ENCODE data around the gene ATP4B.

DNA sequence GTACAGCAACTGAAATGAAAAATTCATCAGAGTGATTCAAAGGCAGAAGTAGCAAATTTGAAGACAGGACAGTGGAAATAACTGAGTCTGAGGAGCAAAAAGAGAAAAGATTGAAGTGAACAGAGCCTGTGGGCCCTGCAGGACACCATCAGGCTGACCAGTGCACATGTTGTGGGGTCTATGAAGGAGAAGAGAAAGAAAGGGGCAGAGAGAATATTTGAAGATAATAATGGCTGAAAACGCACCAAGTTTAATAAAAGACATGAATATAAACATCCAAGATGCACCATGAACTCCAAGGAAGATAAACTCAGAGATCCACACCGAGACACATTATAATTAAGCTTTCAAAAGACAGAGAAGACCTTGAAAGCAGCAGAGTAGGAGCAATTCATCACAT lies 15.4 kb downstream of the ATP4B start:
- TF ChIP-seq, protein P1, sequence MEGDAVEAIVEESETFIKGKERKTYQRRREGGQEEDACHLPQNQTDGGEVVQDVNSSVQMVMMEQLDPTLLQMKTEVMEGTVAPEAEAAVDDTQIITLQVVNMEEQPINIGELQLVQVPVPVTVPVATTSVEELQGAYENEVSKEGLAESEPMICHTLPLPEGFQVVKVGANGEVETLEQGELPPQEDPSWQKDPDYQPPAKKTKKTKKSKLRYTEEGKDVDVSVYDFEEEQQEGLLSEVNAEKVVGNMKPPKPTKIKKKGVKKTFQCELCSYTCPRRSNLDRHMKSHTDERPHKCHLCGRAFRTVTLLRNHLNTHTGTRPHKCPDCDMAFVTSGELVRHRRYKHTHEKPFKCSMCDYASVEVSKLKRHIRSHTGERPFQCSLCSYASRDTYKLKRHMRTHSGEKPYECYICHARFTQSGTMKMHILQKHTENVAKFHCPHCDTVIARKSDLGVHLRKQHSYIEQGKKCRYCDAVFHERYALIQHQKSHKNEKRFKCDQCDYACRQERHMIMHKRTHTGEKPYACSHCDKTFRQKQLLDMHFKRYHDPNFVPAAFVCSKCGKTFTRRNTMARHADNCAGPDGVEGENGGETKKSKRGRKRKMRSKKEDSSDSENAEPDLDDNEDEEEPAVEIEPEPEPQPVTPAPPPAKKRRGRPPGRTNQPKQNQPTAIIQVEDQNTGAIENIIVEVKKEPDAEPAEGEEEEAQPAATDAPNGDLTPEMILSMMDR (IDR thresholded peaks at IDR 0.05) = no peak
- no peak for TF ChIP-seq POLR2A (IDR thresholded peaks at IDR 0.05)
